GM18907 (cell line): ENCODE measurements around the gene FGFR4.
"Not testable (repeated sequence)": the region's sequence is repeated elsewhere in the genome, so short reads cannot be mapped to it uniquely, and the experiment has no call there.

Experiments used
- ATAC-seq: cut with Tn5 transposase; IDR thresholded peaks from one replicate; pipeline ENCODE4 v1.9.1; 2021; ENCODE audit warnings: mild to moderate bottlenecking, moderate library complexity; ENCODE audit not compliant: unreplicated experiment

The FGFR4 gene

GRCh38 chr5:177086654-177087397 lies at the start of gene FGFR4:
Gene FGFR4 (plus strand): TSS chr5:177086915. CDS start chr5:177089603, 2,688 bp downstream.
- peak; percentile 72 for ATAC-seq

GRCh38 chr5:177036921-177037320 lies 49.8 kb upstream of the FGFR4 start:
- ATAC-seq: no peak

GRCh38 chr5:177040814-177041420 lies 45.8 kb upstream of the FGFR4 start:
- no peak for ATAC-seq

GRCh38 chr5:177041936-177042335 lies 44.8 kb upstream of the FGFR4 start:
- ATAC-seq: no peak

- no peak for ATAC-seq
Observed at GRCh38 chr5:177043114-177043513, 43.6 kb upstream of the FGFR4 start.

GRCh38 chr5:177043958-177044357 lies 42.8 kb upstream of the FGFR4 start:
- ATAC-seq: no peak

- no peak for ATAC-seq
Observed at GRCh38 chr5:177044641-177045040, 42.1 kb upstream of the FGFR4 start.

DNA sequence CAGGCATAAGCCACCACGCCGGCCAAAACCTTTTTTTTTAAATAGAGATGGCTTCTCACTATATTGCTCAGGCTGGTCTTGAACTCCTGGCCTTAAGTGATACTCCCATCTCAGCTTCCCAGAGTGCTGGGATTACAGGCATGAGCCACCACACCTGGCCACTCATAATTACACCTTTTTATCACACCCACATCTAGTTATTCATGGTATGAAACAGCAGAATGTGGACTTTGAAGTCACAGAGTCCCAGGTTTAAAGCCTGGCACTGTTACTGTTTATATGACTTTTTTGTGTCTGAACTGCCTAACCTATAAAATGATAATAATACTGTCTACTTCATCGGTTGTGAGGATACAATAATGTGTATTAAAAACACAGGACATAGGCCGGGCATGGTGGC lies 41.1 kb upstream of the FGFR4 start:
- no peak for ATAC-seq

DNA sequence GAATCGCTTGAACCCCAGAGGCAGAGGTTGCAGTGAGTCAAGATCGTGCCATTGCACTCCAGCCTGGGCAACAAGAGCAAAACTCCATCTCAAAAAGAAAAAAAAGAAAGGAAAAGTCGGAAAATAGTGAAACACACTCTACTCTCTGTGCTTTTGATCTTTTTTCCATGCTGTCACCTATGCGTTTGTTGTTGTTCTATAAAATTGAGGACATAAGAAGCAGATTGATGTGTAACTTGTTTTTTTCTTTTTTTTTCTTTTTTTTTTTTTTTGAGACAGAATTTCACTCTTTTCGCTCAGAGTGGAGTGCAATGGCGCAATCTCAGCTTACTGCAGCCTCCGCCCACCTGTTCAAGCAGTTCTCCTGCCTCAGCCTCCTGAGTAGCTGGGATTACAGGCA lies 38.2 kb upstream of the FGFR4 start:
- not testable (repeated sequence) for ATAC-seq

DNA sequence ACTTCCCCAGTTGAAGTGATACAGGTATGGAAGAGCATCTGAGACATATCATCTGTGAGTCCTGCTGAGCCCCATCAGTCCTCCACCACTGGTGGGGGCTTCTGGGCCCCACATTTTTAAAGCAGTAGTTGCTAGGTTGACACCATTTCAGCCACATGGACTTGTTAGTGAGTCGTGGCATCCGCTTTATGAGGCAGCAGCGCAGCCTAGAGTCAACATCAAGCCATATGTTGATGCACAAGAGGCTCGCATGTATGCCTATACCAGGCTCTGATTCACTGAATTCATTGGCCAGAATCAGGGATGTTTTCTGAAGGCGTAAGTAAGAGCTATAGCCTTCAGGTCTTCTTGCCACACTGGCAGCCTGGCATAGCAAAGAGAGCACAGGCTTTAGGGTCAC lies 37.4 kb upstream of the FGFR4 start:
- no peak for ATAC-seq

DNA sequence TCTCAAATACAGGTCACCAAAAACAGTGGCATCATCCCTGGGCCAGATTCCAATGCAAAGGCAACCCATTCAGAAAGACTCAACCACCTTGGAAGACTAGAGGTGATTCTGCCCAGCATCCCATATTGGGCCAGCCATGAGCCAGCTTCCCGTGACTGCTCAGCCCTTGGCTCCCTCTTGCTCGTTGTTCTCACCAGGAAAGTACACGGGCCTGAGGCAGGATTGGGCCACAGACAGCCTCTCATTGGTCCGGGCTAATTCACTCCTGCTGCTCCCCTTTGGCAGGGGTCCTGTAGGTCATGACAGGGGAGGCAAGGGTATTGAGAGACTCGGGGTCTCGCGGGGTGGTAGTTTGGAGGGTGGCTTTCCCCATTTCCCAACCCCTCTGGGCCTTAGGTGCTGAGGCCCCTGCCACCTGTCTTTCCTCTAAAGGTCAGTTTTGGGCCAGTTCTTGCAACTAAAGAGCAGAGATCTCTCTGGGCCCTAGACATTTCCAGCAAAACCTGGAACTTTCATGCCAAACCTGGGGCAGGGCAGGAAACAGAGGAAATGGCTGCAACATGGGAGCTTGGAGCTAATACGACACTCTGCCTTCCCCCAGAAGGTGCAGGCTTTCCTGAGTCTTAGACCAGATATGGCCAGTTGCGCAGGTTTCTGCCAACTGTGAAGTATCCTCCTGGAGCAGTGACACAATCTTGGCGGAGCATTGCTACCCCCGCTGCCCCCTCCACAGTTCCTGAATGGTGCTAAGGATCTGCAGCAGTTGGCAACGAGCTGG lies 22.0 kb upstream of the FGFR4 start:
- no peak for ATAC-seq

DNA sequence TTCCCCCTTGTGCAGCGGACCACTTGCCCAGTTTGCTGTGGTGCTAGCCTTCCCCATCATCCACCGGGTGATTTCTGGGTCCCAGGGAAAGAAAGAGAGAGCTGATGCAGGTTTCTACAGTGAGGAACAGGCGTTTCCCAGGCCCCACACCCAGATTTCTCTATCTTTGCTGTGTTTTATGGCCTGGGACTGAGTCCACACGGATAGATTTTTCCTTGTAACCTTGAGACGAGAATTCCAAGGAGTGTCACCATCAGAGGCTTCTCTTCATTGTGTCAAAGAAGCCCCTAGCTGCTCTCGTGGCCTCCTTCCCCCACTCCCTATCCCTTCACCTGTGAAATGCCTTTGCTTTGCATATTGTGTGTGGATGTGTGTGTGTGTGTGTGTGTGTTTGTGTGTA lies 21.2 kb upstream of the FGFR4 start:
- no peak for ATAC-seq

GRCh38 chr5:177066224-177066623 lies 20.5 kb upstream of the FGFR4 start:
- no peak for ATAC-seq

DNA sequence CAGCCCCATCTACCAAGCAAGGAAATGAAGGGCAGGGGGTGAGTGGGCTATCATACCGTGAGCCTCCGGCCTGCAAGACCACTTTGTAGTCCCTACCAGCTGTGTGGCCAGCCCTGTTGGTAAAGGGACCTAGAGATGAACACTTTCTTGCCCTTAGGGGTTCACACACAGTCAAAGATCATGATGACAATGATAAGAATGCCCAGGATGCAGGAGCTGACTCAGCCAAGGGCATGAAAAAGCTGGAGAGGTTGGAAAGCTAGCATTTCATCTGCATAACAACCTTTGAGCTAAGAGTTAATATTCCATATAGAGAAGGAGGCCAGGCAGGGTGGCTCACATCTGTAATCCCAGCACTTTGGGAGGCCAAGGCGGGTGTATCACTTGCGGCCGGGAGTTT lies 19.2 kb upstream of the FGFR4 start:
- no peak for ATAC-seq

DNA sequence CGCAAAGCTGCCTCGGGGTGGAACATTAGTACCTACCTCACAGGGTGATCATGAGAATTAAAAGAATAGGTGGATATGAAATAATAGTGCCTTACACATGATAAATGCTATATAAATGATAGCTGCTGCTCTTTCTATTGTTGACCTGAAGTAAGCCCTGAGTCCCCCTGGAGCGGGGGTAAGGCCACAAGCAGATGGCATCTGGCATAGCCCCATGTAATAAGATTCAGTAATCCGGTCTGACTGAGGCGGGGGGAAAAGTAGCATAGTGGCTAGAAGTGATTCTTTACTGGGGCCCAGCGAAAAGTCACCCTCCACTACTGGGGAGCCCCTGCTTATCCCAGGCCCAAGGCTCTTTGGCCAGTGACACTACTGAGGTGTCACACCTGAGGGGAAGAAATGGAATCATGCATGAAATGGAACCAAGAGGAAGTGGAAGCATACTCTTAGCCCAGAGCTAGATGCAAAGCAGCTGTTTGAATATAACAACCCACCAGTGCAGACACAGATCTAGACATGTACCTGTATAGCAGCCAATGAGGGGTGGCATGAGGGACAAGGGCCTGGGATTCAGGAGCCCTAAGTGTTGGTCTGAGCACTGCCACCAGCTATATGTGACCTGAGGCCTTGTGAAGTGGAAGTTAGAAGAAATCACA lies 16.1 kb upstream of the FGFR4 start:
- ATAC-seq: no peak

GRCh38 chr5:177071666-177072385 lies 14.9 kb upstream of the FGFR4 start:
- peak; percentile 71 for ATAC-seq

DNA sequence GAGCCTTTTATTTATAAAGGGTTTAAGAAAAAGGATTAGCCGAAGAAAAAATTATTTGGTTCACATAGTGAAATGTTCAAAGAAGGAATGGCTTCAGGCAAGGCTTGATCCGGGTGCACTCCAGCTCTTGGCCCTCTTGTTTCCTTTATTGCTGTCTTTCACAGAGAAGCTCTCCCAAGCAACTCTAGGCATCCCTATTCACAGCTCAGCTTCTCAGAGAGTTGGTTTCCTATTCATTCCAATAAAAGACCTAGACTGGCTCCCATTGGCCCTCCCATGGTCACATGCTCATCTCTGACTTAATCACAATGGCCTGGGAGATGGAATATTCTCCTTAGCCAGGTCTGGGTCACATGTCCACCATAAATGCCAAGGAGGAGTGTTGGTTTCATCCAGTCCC lies 9.4 kb upstream of the FGFR4 start:
- no peak for ATAC-seq

DNA sequence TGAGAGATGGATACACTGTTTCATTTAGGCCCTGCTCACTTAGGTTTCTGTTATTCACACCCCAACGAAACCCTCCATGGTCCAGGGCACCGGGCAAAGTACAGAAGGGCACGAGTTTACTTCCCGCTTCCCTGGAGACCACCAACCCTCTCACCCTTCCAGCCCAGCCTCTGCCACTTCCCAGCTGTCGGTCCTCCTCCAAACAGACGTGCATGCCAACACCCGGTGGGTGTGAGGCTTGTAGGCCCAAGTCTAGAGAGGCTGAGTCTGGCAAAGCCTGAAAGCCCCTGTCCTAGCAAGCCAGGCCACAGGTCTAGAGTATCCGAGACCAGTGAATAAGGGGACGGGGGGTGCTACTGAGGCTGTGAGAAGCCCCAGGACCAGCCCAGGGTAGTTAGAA lies 7.1 kb upstream of the FGFR4 start:
- ATAC-seq: no peak

GRCh38 chr5:177080265-177080664 lies 6.5 kb upstream of the FGFR4 start:
- no peak for ATAC-seq

DNA sequence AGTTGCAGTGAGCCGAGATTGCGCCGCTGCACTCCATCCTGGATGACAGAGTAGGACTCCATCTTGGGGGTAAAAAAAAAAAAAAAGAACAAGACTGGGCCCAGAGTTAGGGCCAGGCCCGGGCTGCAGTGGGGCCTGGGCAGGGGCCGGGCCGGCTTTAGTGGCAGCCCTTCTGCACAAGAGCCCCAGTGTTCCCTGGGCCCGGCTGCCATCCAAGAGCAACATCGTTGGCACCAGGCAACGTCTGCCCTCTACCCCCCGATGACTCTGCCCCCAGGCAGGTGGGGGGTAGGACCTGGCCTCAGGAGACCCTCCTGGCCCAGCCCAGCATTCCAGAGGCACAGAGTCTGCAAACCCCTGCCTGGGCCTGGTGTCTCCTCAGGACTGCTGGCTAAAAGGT lies 4.9 kb upstream of the FGFR4 start:
- ATAC-seq: no peak

DNA sequence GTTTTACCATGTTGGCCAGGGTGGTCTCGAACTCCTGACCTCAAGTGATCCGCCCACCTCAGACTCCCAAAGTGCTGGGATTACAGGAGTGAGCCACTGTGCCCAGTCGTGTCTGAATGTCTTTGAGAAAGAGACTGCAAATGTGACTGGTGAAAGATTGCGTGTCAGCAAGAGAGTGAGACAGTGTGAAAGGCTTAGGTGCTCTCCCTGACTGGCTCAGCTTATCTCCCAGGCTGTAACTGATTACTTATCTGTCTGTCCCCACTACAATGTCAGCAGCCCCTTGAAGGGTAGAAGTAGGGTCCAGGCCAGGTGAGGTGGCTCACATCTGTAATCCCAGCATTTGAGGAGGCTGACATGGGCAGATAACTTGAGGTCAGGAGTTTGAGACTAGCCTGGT lies 3.4 kb upstream of the FGFR4 start:
- ATAC-seq: no peak
